ENCODE measurements around the gene GALNT14.

GRCh38 chr2:30948130-30948529, 190.1 kb downstream of the GALNT14 start:
- TF ChIP-seq, protein P1, sequence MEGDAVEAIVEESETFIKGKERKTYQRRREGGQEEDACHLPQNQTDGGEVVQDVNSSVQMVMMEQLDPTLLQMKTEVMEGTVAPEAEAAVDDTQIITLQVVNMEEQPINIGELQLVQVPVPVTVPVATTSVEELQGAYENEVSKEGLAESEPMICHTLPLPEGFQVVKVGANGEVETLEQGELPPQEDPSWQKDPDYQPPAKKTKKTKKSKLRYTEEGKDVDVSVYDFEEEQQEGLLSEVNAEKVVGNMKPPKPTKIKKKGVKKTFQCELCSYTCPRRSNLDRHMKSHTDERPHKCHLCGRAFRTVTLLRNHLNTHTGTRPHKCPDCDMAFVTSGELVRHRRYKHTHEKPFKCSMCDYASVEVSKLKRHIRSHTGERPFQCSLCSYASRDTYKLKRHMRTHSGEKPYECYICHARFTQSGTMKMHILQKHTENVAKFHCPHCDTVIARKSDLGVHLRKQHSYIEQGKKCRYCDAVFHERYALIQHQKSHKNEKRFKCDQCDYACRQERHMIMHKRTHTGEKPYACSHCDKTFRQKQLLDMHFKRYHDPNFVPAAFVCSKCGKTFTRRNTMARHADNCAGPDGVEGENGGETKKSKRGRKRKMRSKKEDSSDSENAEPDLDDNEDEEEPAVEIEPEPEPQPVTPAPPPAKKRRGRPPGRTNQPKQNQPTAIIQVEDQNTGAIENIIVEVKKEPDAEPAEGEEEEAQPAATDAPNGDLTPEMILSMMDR (IDR thresholded peaks at IDR 0.05), result no peak
- no peak for TF ChIP-seq ZFX (IDR thresholded peaks at IDR 0.05; ENCODE audit: borderline replicate concordance)

All from 22Rv1 (cell line).